IMR-90 (cell line): ENCODE data around the gene FAF1. TPM values are rescaled to one million over a fixed set of nuclear protein-coding genes. Genes with fewer than 3 reads are reported as not detected.

ENCODE experiments used
- ATAC-seq: fragments of 200-7000 bp; cut with Tn5 transposase; 2 replicates; pipeline ENCODE4 v1.9.1; 2020; ENCODE audit warnings: low read depth, mild to moderate bottlenecking, moderate library complexity
- BruUV-seq: library from RNA; stranded (reverse); fragments of 400-500 nt; replicated peaks from 2 replicates; lab custom pipeline; 2021; lab: Mats Ljungman, UMichigan
- CTCF ChIA-PET: fragments of 300-600 bp; formaldehyde crosslinking; extraction: SDS; loops from one replicate; lab custom pipeline; 2021; ENCODE audit warnings: antibody characterized with exemption; lab: Yijun Ruan, JAX
- POLR2A ChIA-PET: fragments of 300-600 bp; sonication (Branson Sonifier 250); formaldehyde crosslinking; loops from one replicate; lab custom pipeline; 2022; ENCODE audit warnings: antibody characterized with exemption; ENCODE audit not compliant: unreplicated experiment; lab: Charles Lee
- DNase-seq: peaks from one replicate; pipeline ENCODE4 v3.0.0; 2013
- H2AFZ ChIP-seq: replicated peaks from 2 replicates; pipeline ENCODE3; 2013; ENCODE audit warnings: low read length, mild to moderate bottlenecking; ENCODE audit not compliant: poor library complexity
- H2AK5ac ChIP-seq: 2 replicates; pipeline ENCODE4 v1.6.1; 2013; ENCODE audit warnings: low read depth, low read length, inconsistent platforms
- H2AK9ac ChIP-seq: replicated peaks from 2 replicates; pipeline ENCODE3; 2013; ENCODE audit warnings: mild to moderate bottlenecking, low read depth, low read length, moderate library complexity; ENCODE audit not compliant: poor library complexity
- H2BK120ac ChIP-seq: 2 replicates; pipeline ENCODE4 v1.6.1; 2013; ENCODE audit warnings: low read depth, low read length, inconsistent platforms
- H2BK15ac ChIP-seq: 3 replicates; pipeline ENCODE4 v1.6.1; 2013; ENCODE audit warnings: low read depth, low read length, inconsistent platforms
- H2BK20ac ChIP-seq: 2 replicates; pipeline ENCODE4 v1.6.1; 2013; ENCODE audit warnings: low read depth, mild to moderate bottlenecking, inconsistent platforms, low read length, moderate library complexity
- H2BK5ac ChIP-seq: 2 replicates; pipeline ENCODE4 v1.6.1; 2013; ENCODE audit warnings: mild to moderate bottlenecking, low read depth, low read length, inconsistent platforms; ENCODE audit not compliant: poor library complexity, severe bottlenecking
- H3K14ac ChIP-seq: replicated peaks from 2 replicates; pipeline ENCODE4 v1.6.1; 2013; ENCODE audit warnings: low read depth, low read length, inconsistent platforms
- H3K18ac ChIP-seq: 2 replicates; pipeline ENCODE4 v1.6.1; 2013; ENCODE audit warnings: low read depth, low read length, control low read depth
- H3K23ac ChIP-seq: 2 replicates; pipeline ENCODE4 v1.6.1; 2013; ENCODE audit warnings: low read depth, low read length, inconsistent platforms
- H3K27ac ChIP-seq: 2 replicates; pipeline ENCODE4 v1.5.1; 2013; ENCODE audit warnings: mild to moderate bottlenecking, control low read depth, low read length; ENCODE audit not compliant: insufficient read depth
- H3K27me3 ChIP-seq: 2 replicates; pipeline ENCODE4 v1.6.1; 2013; ENCODE audit warnings: low read length; ENCODE audit not compliant: control insufficient read depth, insufficient read depth
- H3K36me3 ChIP-seq: 2 replicates; pipeline ENCODE4 v1.6.1; 2013; ENCODE audit warnings: low read length, mixed read lengths; ENCODE audit not compliant: control insufficient read depth, insufficient read depth
- H3K4ac ChIP-seq: 2 replicates; pipeline ENCODE4 v1.6.1; 2013; ENCODE audit warnings: low read depth, low read length, inconsistent platforms
- H3K4me1 ChIP-seq: 2 replicates; pipeline ENCODE4 v1.6.1; 2013; ENCODE audit warnings: low read length, mixed read lengths; ENCODE audit not compliant: control insufficient read depth, insufficient read depth
- H3K4me2 ChIP-seq: 2 replicates; pipeline ENCODE4 v1.6.1; 2013; ENCODE audit warnings: low read depth, mild to moderate bottlenecking, control low read depth, low read length, moderate library complexity
- H3K4me3 ChIP-seq: 2 replicates; pipeline ENCODE4 v1.5.1; 2013; ENCODE audit warnings: low read depth, mild to moderate bottlenecking, control low read depth, low read length, moderate library complexity; ENCODE audit not compliant: insufficient read depth
- H3K56ac ChIP-seq: 2 replicates; pipeline ENCODE4 v1.6.1; 2013; ENCODE audit warnings: low read length, inconsistent platforms; ENCODE audit not compliant: insufficient read depth; ENCODE audit errors: extremely low read depth
- H3K79me1 ChIP-seq, 2 experiments: 2 replicates each; pipeline ENCODE4 v1.6.1; 2013; ENCODE audit warnings: low read length in 2 of 2, inconsistent platforms in 1 of 2, low read depth in 1 of 2
- H3K9ac ChIP-seq: 2 replicates; pipeline ENCODE4 v1.6.1; 2013; ENCODE audit warnings: low read depth, low read length, control low read depth
- H3K9me1 ChIP-seq: 2 replicates; pipeline ENCODE4 v1.6.1; 2013; ENCODE audit warnings: low read length, inconsistent platforms; ENCODE audit not compliant: insufficient read depth
- H3K9me3 ChIP-seq: 2 replicates; pipeline ENCODE4 v1.6.1; 2013; ENCODE audit warnings: low read length; ENCODE audit not compliant: control insufficient read depth, insufficient read depth
- H4K20me1 ChIP-seq: 2 replicates; pipeline ENCODE4 v1.6.1; 2013; ENCODE audit warnings: low read length, inconsistent platforms; ENCODE audit not compliant: insufficient read depth
- H4K5ac ChIP-seq: 2 replicates; pipeline ENCODE4 v1.6.1; 2013; ENCODE audit warnings: mild to moderate bottlenecking, low read depth, low read length, control low read depth
- H4K8ac ChIP-seq, 2 experiments: 2 replicates each; pipeline ENCODE4 v1.6.1; 2013; ENCODE audit warnings: low read depth in 2 of 2, low read length in 2 of 2, control low read depth in 1 of 2, inconsistent platforms in 1 of 2
- H4K91ac ChIP-seq: 2 replicates; pipeline ENCODE4 v1.6.1; 2013; ENCODE audit warnings: low read depth, low read length, inconsistent platforms; ENCODE audit not compliant: insufficient read depth
- CTCF ChIP-seq: conservative IDR thresholded peaks from 2 replicates; pipeline ENCODE4 v1.5.1; 2012; ENCODE audit warnings: mild to moderate bottlenecking, low read depth, low read length, improper control_type of control experiment
- MXI1 ChIP-seq: IDR thresholded peaks from 2 replicates; pipeline ENCODE4 v1.6.1; 2012; ENCODE audit warnings: low read depth, mild to moderate bottlenecking, low read length, moderate library complexity, borderline replicate concordance
- NFE2L2 ChIP-seq: fragments of 150-350 bp; IDR thresholded peaks from 2 replicates; pipeline ENCODE4 v1.6.1; 2016; ENCODE audit warnings: low read depth, mild to moderate bottlenecking, low read length
- RFX5 ChIP-seq: IDR thresholded peaks from 2 replicates; pipeline ENCODE4 v1.8.0; 2012; ENCODE audit warnings: low read depth, mild to moderate bottlenecking, low read length, moderate library complexity
- SMC3 ChIP-seq: fragments of 150-350 bp; IDR thresholded peaks from 2 replicates; pipeline ENCODE4 v1.6.1; 2016; ENCODE audit warnings: low read depth, mild to moderate bottlenecking, antibody characterized with exemption, low read length, moderate library complexity
- WGBS, 2 experiments: methylation state at CpG; one replicate each; pipeline versions ENCODE4 v1.1.5 to v1.1.7; 2013; ENCODE audit warnings: missing lambda C conversion rate in 2 of 2; ENCODE audit not compliant: insufficient read length in 1 of 2; ENCODE audit errors: extremely low coverage in 2 of 2; 5-methylcytosine and 5-hydroxymethylcytosine counted together
- dilution Hi-C: fragments of 300-500 bp; cut with HindIII; formaldehyde crosslinking; loops from one replicate; pipeline ENCODE4 v1.14.3; 2018; ENCODE audit warnings: low sequenced_read_pairs; ENCODE audit not compliant: unreplicated experiment
- in situ Hi-C: fragments of 300-500 bp; cut with MboI; formaldehyde crosslinking; loops from 3 replicates; pipeline ENCODE4 v1.14.3; 2019; ENCODE audit warnings: low sequenced_read_pairs, inconsistent platforms, mixed read lengths
- intact Hi-C: fragments of 100-400 bp; cut with micrococcal nuclease; formaldehyde crosslinking; loops from 2 replicates; pipeline ENCODE4 v1.10.0; 2022
- polyA plus RNA-seq, 3 experiments: library from polyadenylated mRNA; depleted of rRNA; stranded (reverse); fragments of >200 nt; gene quantifications; 2 replicates each; pipeline ENCODE4 v1.2.3, GENCODE V29; 2012; ENCODE audit warnings: low replicate concordance in 1 of 3
- total RNA-seq: library from RNA; depleted of rRNA; stranded (reverse); fragments of >200 nt; gene quantifications from 2 replicates; pipeline ENCODE4 v1.2.3, GENCODE V29; 2012

The FAF1 gene
- total and polyA plus RNA-seq, 2 of the 4 experiments (the other 2 are of a cell fraction) = 18.8 to 72.9 TPM

DNA sequence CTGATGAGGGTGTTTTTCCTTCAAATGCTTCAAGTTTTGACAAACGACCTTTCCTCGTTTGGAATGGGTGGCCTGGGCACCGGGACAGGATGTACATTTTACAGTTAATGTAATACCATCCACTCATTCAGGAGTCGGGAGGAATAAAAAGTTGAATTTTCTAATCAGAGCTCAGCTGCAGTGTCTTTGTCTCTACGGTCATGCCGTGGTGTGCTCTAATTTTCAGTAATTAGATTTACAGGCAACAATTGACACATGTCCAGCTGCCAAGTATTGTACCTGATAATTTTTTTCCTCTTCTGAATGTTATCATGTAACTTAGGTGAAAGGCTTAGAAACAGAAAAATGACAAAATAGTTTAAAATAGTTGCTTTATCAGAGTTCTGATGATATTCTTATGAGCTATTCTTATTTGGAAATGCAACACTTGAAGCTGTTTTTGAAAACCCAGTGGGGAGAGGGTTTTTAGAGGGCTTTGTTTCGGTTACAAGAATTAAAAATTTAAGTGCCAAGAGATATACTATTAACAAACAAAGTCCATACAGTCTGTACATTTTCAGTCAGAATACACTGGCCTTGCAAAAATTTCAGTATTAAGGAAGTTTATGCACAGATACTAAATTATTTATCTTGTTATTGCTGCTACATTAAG is 11.0 kb upstream of the FAF1 start:
- Histone ChIP-seq H3K36me3 (no peaks in the 10 kb centered on the region; the same call in 1 of the 2 replicates), H4K8ac (no peak overlapping the region), H2AK9ac (no peak overlapping the region), H2BK120ac (no peak overlapping the region), H3K56ac (peak overlapping the region; percentile 59; the same call in 1 of the 2 replicates), H3K9me3 (no peaks in the 10 kb centered on the region), H2AK5ac (no peak overlapping the region), H2BK5ac (peak overlapping the region; percentile 74), H4K20me1 (no peaks in the 10 kb centered on the region; the same call in none of the 2 replicates), H4K5ac (0 out of 2 replicates have a peak overlapping the region, but pooled peaks have one; percentile 4), H3K27me3 (no peaks in the 10 kb centered on the region), H2AFZ (peak overlapping the region; percentile 36), H3K4me1 (peaks cover 2% of the 10 kb centered on the region; the same call in 1 of the 2 replicates), H3K9ac (peak overlapping the region; percentile 93), H3K9me1 (no peaks in the 10 kb centered on the region), H2BK20ac (no peak overlapping the region), H3K4me2 (peak overlapping the region; percentile 87), H3K14ac (no peak overlapping the region; the same call in 1 of the 2 replicates), H4K91ac (no peak overlapping the region), H2BK15ac (no peak overlapping the region), H3K23ac (peak overlapping the region; percentile 92; the same call in 1 of the 2 replicates), H3K27ac (peak overlapping the region; percentile 50; the same call in 1 of the 2 replicates), H3K4me3 (peak overlapping the region; percentile 88), H3K18ac (peak overlapping the region; percentile 24), H3K4ac (peak overlapping the region; percentile 3; the same call in 1 of the 2 replicates), H3K79me1 (peaks cover 0 to 8% of the 10 kb centered on the region in 2 experiments; a peak in 2 of 4 replicates)
- intact Hi-C loops (loop anchor here (10.0 kb wide), 1 partner anchor 324 kb away; no protein-coding TSS in a partner anchor), dilution Hi-C loops (no loop called here), in situ Hi-C loops (no loop called here)
- no TSS peak for BruUV-seq
- WGBS, 2 experiments = no CpG with 5 or more reads among the region's 7 CpGs
- POLR2A ChIA-PET = interaction anchor here (0.6 kb wide), 1 partner anchor 188 kb away, joined by 3 read pairs; no protein-coding TSS in a partner anchor
- ATAC-seq (no peak), DNase-seq (no peak)
- TF ChIP-seq CTCF (no peak), RFX5 (no peak), NFE2L2 (no peak), SMC3 (no peak), MXI1 (no peak)
- CTCF ChIA-PET = interaction anchor here (0.8 to 1.1 kb wide), 2 partner anchors 12 to 218 kb away, joined by 3 read pairs; no protein-coding TSS in a partner anchor
